ENCODE measurements around the gene TSPAN18.

TSPAN18 gene

DNA sequence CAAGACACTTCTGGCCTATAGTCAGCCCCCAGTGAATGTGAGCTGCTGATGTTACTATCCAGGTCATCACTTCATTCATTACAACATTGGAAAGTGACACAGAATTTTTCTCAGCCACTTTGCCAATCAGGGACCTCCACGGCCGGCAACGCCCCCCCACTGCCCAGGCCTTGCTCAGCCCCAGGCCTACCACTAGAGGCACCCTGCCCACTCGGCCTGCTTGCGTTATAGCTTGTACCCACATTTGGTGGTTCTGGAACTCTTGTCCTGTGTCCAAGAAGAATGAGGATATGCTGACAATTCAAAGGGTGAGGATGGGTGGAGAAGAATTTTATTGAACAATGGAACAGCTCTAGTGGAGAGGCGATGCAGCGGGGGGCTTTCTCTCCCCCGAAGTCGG, 96.2 kb downstream of the TSPAN18 start:
- no peak for DNase-seq

DNA sequence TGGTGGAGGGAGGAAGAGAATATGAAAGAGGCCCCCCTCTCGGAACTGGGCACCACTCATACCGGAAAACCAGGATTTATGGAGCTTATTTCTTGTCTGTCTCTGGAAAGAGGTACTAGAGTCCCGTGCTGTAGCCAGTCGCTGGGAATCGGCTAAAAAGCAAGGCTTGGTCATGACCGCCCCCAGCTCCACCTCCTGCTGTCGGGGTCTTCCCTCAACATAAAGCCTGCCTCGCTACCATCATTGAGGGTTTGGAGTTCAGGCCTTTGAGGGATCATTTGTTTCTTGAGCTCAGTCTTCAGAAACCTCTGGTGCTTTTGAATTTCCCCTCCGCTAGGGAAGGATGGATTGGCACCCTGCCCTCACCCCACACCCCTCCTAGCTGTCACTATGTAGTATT, 97.1 kb downstream of the TSPAN18 start:
- DNase-seq, result no peak

DNA sequence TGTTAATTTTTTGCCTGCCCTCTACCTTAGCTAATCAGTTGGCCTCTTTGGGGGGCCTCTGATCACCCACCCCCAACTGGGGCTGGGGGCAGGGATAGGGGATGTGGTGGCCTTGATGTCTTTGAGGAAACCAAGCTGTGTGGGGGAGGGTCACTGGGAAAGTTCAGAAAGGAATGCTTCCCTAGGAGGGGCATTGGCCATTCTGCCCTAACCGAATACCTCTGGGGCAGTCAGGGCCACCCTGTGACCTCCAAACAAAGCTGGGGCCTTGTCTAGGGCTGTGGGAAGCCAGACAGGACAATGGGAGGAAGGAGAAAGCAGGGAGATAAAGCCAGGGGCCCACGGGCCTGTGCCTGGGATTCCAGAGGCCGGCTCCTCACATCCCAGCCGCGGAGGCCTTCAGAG, 97.5 kb downstream of the TSPAN18 start:
- no peak for DNase-seq

DNA sequence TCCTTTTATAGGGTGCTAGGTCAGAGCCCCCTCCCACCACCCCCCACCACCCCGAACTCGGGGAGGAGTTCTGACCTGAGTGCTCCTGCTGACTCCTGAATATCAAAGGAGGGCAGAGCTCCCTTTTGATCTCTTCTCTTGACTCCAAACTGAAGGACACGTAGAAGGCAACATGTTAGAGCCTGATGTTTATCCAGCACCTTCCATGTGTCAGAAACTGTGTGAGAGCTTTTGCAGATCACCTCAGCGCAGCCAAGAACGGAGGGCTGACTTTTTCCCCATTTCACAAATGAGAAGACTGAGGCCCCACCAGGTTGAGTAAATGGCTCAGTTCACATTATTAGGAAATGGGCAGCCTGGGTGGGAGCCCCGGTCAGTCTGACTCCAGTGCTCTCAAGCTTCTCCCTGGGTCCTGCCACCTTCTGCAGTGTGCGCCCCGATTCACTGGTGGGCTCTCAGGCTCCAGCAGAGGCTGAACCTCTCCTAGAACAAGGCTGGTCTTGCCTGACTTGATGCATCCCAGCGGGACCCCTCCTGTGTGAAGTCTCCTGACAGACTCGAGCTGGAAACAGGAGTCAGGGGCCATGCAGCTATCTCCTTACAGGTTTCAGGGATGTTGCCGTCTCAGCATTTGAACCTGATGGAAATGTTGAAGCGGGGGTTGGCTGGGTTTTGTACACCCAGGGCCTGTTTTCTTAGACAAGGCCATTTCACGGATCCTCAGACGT, 98.5 kb downstream of the TSPAN18 start:
- no peak for DNase-seq

DNA sequence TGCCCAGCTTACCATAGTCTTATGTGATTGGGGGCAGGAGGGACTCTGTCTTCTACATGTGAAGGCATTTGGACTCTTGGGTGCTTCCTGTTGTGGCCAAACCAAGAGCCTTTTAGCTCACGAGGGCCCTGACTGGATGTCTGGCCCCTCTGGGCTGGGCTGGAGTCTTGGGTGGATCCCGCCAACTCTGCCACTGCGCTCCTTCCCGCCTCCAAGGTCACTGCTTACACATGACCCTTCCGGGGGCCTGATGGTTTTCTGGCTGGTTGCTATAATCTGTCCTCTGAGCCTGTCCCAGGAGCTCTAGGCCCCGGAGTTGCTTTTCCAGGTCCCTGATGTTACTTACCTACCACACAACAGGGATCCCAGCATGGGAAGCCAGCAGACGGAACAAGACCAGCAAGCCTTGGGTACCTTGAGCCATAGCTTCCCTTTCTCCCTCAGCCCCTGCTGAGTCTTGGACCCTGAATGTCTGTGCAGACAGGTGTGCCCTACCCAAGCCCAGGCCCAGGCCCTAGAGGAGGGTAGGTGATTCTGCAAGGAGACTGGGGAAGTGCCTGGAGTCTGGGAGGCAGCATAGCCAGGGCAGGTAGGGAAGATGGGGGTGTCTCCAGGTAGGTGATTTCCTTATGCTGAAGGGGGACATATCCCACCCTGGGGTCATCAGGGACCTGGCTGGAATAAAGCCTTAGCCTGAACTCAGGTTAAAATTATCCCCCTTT, 100.3 kb downstream of the TSPAN18 start:
- no peak for DNase-seq

DNA sequence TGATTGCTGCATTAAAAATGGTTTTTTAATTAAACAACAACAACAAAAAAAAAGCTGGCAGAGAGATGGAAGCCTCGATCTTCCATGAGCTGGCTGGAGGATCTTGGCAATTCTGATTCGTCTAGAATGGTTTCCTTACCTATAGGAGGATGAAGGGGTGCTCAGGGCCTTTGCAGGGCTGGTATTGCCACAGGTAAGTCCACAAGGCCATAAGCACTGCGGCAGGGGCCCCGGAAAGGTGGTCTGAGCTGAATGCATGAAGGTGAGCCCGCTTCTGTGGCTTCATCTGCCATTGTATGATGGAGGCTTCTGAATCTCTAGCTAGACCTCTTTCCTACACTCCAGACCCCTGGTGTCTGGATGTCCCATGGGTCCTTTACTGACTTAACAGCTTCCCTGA, 101.5 kb downstream of the TSPAN18 start:
- DNase-seq, result no peak

DNA sequence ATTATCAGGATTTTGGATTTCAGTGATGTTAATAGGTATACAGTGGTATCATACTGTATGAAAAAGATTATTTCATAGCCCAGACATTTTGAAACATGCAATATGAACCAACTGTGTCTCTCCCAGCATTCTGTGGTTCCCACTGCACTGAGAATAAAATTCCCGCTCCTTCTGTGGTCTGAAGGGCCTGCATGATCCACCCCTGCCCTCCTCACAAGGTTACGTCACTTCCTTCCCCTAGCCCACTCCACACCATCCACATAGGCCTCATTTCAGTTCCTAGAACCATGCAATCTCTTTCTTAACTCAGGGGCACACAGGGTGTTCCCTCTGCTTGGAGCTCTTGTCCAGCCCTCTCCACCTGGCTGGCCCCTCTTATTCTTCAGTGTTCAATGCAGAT, 103.1 kb downstream of the TSPAN18 start:
- no peak for DNase-seq

DNA sequence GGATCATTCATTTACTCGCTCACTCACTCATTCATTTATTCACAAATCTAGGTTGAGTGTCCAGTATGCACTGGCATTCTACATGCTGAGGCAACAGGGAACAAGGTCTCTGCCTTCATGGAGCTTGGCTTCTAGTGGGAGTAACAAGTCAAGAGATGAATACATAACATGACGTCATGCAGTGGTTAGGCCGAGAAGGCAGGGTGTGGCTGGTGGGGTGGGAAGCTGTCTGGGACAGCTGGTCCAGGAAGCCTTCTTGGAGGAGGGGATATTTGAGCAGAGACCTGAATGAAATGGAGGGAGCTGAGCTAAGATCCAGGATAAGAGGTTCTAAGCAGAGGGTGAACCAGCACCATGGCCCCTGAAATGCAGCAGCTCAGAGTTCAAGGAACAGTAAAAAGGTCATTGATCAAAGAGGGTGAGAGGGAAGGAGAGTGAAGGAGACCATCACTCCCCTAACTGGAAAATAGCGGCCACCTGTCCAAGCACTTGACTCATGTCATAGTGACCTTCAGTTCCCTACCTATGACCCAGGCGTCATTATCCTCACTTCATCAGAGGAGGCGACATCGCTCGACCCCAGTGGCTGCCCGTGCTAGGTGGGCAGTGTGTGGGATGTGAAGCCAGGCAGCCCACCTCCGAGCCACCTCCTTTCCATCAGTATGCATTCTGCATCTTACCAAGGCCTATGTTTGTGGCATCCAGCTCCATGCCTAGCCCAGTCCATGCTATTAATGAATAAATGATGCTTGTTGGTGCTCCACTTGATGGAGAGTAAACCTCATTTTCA, 105.0 kb downstream of the TSPAN18 start:
- DNase-seq, result no peak

DNA sequence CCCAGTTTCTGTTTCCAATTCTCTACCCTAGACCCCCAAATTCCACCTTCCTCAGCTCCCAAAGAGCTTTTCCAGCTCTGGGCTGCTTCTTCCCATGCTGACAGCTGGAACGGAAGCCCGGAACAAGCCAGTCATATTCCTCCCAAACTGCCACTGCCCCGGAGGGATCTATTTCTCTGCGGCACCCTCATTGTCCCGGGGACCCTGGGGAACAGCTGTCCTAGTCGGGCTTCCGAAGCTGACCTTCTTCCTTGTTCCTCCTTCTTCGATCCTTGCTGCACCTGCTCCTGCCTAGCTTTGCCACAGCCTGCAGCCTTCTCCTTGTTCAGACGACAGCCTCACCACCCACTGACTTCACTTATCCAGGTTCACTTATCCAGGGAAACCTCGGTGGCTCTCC, 105.7 kb downstream of the TSPAN18 start:
- no peak for DNase-seq

DNA sequence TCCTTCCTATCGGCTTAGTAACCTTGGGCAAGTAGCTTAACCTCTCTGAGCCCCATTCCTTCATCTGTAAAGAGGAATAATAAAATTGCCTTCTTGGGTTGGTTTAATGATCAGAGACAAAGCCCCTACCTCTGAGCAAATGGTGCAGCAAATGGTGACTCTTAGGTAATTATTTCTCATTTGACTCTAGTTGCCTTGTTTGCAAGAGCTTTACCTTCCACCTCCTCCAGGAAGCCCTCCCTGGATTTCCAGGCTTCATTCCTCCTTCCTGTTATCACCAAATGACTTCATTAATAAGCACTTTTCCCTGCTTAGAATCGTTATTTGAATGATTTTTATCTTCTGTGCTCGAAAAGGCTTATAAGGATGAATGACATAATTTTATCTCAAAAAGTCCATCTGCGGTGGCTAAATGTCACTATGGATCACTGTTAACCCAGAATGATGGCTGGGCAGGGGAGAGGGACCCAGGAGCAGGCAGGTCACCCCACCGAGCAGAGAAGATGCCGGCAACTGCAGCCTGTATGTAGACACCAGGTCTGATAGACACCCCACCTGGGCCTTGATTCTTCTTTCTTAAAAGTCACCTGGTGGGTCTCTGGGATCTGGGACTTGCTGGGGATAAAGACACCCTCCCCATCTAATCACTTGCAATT, 106.6 kb downstream of the TSPAN18 start:
- no peak for DNase-seq

DNA sequence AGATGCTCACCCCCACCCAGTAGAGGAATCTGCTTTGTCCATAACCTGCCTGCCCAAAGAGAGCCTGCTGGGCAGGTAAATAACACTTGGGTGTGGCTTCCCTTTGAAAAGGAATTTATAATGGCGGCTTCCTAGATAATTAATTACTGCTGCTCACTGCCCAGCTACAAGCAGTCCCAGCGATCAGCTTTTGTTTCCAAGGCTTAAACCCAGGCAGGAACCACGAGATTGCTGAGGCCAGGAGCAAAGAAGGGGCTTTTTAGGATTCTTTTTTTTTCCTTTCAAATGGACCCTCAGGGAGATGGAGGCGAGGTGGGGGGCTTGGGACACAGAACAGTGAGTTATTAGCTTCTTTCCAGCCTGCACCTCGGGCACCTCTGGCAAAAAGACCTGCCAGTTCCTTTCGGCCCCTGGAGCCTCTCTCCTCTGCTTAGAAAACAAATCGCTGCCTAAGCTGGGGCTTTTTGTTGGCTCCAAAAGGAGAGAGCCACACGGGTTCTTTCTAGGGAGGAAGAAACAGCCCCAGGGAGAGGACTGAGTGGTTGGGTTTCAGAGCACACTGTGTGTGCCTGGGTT, 107.2 kb downstream of the TSPAN18 start:
- DNase-seq, result peak in 2 of 56 donors; percentile 15 to 19

DNA sequence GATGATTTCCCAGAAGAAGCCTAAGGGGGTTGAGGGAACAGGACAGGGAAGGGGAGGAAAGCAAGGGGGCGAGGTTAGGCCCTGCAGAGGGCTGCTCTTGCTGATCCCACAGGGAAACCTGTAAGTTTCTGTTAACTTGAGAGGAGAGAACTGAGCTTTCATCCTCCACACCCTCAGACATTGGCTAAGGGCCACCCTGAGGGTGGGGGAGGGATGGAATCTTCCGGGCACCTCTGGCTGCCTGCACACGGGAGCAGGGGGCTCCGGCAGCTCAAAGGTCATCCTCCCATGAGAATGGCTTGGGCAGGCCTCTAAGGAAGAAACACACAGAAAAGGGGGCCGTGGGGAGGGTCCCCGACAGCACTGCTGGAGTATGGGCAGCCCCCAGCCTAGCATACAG, 108.1 kb downstream of the TSPAN18 start:
- DNase-seq, result no peak

DNA sequence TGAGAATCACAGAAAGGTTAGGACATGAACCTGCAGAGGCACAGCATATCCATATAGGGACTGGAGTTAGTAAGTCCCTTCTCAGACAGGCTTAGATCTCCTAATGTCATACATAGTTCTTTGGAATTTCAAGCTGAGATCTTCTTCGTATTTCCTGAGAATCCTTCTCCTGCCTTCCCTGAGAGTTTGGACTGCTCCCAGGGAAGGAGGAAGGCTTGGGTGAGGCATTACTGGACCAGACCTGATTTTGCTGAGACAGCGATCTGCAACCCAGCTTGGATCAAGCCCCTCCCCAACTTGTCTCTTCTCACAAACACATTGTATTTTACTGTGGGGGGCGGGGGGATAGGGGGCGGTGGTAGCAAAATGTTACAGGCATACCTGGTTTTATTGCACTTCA, 108.5 kb downstream of the TSPAN18 start:
- no peak for DNase-seq

DNA sequence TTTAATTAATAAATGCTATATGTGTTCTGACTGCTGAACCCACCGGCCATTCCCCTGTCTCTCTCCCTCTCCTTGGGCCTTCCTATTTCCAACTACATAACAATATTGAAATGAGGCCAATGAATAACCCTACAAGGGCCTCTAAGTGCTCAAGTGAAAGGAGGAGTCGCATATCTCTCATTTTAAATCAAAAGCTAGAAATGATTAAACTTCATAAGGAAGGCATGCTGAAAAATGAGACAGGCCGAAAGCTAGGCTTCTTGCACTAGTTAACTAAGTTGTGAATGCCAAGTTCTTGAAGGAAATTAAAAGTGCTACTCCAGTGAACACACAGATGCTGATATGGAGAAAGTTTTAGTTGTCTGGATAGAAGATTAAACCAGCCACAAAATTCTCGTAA, 109.2 kb downstream of the TSPAN18 start:
- DNase-seq, result no peak

DNA sequence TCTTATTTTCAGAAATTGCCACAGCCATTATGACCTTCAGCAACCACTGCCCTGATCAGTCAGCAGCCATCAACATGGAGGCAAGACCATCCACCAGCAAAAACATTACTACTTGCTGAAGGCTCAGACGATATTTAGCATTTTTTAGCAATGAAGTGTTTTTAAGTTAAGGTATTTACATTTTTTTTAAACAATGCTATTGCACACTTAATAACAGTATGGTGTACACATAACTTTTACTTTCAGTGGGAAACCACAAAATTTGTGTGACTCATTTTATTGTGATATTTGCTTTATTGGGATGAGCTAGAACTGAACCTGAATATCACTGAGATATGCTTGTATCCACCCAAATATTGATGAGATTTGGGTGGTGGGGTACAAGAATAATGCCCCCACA, 110.9 kb downstream of the TSPAN18 start:
- DNase-seq, result no peak

DNA sequence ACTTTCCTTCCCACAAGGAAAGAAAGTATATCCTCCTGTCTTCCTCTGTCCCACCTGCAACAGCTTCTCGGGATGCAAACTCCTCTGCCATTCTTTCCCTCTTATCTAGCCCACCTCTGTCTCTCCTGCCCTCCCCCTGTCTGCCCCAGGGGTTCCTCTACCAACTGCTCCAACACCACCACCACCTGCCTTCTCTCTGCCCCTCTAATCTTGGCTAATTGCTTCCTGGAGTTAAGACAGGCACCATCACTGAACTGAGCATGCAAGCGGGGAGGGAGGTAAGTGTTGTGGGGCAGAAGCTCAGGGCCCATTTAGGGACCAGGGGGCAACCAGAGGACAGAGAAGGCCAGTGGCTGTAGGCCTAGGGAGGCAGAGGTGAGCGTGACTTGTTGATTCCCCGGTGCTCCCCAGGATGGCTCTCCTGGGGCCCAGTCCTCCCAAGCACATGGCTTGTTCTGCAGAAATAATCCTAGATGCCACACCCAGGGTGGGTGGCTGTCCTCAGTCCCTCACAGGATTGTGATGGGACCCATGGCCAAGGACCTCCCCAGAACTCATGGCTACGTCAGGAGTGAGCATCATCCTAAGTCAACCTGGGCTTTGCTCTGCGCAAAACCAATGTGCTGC, 112.8 kb downstream of the TSPAN18 start:
- no peak for DNase-seq

DNA sequence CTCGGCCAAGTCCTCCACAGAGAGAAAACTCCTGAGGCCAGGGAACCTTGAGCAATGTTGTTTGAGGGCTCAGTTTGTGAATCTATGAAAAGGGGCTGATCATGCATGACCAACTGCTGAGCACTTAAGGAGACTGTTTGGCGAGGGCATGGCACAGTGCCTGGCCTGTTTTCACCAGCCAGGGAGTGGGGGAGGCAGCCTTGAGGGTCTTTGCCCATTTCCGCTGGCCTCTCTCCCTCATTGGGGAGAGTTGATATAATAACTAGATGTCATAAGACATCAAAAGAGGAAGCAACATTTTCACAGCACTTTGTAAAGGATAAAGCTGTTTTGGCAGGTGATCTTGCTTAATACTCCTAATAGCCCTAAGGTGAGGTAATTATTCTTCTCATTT, 113.3 kb downstream of the TSPAN18 start:
- no peak for DNase-seq

DNA sequence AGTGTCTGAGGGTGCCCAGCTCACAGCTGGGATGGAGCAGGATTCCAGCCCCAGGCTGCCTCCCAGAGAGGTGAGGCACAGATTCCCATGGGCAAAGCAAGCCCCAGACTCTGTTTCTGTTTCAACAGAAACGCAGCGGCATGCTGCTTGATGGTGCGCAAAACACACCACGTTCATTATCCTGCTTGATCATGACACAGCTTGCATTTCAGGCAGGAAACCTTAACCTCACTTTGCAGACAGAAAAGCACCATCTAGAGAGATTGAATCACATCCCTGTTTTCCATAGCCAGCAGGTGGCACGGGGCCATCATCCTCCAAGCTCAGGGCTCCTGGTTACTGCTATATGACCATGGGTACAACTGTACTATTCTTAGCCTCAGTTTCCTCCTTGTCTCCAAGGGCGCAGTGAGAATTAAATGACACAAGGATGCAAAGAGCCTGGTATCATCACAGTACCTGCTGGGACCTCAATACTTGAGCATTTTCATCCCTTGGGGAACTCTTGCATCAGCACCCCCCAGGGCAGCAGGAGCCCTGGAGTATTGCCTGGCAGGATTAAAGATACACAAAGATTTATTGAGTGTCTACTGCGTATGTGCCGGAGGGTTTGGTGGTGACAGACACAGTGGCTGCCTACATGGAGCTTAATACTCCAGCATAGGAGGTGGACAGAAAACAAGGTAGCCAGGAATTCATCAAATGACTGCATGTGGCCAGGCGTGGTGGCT, 113.9 kb downstream of the TSPAN18 start:
- DNase-seq, result no peak

DNA sequence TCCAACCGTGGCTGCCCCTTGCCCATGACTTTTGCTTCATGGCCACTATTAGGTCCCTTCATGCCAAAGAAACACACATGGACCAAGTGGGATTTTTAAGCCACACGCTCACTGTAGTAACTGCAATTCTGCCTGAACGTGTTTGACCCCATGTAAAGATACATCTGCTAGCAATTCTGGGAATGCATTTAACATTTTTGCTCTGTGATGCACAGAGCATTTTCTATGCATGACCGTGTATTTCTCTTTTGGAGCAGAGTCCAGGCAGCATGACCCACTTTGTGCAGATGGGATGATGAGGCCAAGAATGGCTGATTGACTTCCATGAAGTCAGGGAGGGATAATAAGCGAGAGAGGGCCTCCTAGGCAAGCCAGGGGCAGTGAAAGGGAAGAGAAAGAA, 115.5 kb downstream of the TSPAN18 start:
- DNase-seq, result no peak

DNA sequence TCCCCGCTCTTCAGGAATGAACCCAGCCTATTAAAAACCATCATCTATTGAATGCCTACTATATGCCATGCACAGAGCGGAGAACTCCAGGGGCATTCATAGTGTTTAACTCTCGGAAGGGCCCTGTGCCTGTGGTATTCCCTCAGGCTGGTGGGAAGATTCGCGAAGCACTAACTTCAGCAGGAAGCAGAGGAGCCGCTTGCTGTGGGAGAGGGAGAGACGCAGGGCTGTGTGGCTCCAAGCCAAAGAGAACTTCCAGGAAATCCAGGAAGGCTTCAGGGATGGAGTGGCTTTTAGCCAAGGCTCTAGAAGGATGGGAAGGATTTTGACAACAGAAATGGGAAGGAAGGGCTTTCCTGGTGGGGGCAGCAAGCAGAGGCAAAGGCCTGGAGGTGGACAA, 120.1 kb downstream of the TSPAN18 start:
- no peak for DNase-seq
